Testis (tissue), 3 donors: ENCODE data around the gene ST3GAL5. TPM values are rescaled to one million over a fixed set of nuclear protein-coding genes. Genes with fewer than 3 reads are reported as not detected.

Experiments used
- DNase-seq: peaks from one replicate; pipeline ENCODE4 v3.0.0-alpha.2; 2019
- H3K27ac ChIP-seq, 2 donors: fragments of 200-600 bp; sonication (generic); one replicate each; pipeline ENCODE4 v1.5.1; 2019
- H3K27me3 ChIP-seq: fragments of 200-600 bp; sonication (generic); one replicate; pipeline ENCODE4 v1.5.1; 2019
- H3K36me3 ChIP-seq: fragments of 200-600 bp; sonication (generic); one replicate; pipeline ENCODE4 v1.5.1; 2017; ENCODE audit warnings: low read depth; ENCODE audit errors: missing control alignments
- H3K4me1 ChIP-seq: fragments of 200-600 bp; sonication (generic); one replicate; pipeline ENCODE4 v1.5.1; 2019
- H3K4me3 ChIP-seq, 2 donors: fragments of 200-600 bp; sonication (generic); one replicate each; pipeline ENCODE4 v1.5.1; 2017 to 2019
- H3K9me3 ChIP-seq: fragments of 200-600 bp; sonication (generic); one replicate; pipeline ENCODE4 v1.5.1; 2017
- POLR2A ChIP-seq: fragments of 450-650 bp; IDR thresholded peaks from one replicate; pipeline ENCODE4 v1.6.1; 2017; ENCODE audit warnings: antibody characterized with exemption, mild to moderate bottlenecking, moderate library complexity
- WGBS, 2 donors: methylation state at CpG; one replicate each; pipeline ENCODE4 v1.1.5; 2018; 5-methylcytosine and 5-hydroxymethylcytosine counted together
- intact Hi-C: fragments of 100-400 bp; cut with DNase I; formaldehyde crosslinking; loops from one replicate; pipeline ENCODE4 v1.15.1; 2023; ENCODE audit warnings: low total_unique reads
- polyA plus RNA-seq: library from polyadenylated mRNA; stranded (reverse); fragments of 350-450 nt; fragmentation: Illumina TruSeq; extraction: RNeasy Lipid Tissue Mini Kit (QIAGEN cat#74804); gene quantifications from one replicate; pipeline ENCODE4 v1.2.3, GENCODE V29; 2014; ENCODE audit warnings: low read depth, low replicate concordance; ENCODE audit not compliant: insufficient read depth
- total RNA-seq, 2 donors: library from RNA; depleted of rRNA; stranded (reverse); fragments of >200 nt; gene quantifications; one replicate each; pipeline ENCODE4 v1.2.3, GENCODE V29; 2016
- TF ChIP-seq, protein P1 (sequence below), 3 experiments: fragments of 450-650 bp in 2 of 3; fragments of 200-600 bp in 1 of 3; sonication (generic) in 1 of 3; IDR thresholded peaks; one replicate each; pipeline ENCODE4 v1.5.1; 2016 to 2019; ENCODE audit warnings: antibody characterized with exemption in 3 of 3, mild to moderate bottlenecking in 2 of 3, moderate library complexity in 1 of 3

ST3GAL5 gene
- total and polyA plus RNA-seq, 3 donors from 2014 or later = 38.3 to 60.0 (median 48.2) TPM

- H3K9me3 ChIP-seq = no peaks in the 10 kb centered on the region
- no peak for DNase-seq
- no peaks in the 10 kb centered on the region for H3K36me3 ChIP-seq
- no peak overlapping the region for H3K4me3 ChIP-seq
- intact Hi-C loops = no loop called here
- 63 to 70% methylated on average over 3 of the region's 3 CpGs for WGBS, 2 donors
- no peaks in the 10 kb centered on the region for H3K27me3 ChIP-seq
- H3K4me1 ChIP-seq = peaks cover 13% of the 10 kb centered on the region
- no peak overlapping the region for H3K27ac ChIP-seq
- TF ChIP-seq POLR2A = no peak
- TF ChIP-seq, protein P1, sequence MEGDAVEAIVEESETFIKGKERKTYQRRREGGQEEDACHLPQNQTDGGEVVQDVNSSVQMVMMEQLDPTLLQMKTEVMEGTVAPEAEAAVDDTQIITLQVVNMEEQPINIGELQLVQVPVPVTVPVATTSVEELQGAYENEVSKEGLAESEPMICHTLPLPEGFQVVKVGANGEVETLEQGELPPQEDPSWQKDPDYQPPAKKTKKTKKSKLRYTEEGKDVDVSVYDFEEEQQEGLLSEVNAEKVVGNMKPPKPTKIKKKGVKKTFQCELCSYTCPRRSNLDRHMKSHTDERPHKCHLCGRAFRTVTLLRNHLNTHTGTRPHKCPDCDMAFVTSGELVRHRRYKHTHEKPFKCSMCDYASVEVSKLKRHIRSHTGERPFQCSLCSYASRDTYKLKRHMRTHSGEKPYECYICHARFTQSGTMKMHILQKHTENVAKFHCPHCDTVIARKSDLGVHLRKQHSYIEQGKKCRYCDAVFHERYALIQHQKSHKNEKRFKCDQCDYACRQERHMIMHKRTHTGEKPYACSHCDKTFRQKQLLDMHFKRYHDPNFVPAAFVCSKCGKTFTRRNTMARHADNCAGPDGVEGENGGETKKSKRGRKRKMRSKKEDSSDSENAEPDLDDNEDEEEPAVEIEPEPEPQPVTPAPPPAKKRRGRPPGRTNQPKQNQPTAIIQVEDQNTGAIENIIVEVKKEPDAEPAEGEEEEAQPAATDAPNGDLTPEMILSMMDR (IDR thresholded peaks at IDR 0.05) = no peak
Measured at GRCh38 chr2:85917887-85918795, 29.4 kb upstream of the ST3GAL5 start.

DNA sequence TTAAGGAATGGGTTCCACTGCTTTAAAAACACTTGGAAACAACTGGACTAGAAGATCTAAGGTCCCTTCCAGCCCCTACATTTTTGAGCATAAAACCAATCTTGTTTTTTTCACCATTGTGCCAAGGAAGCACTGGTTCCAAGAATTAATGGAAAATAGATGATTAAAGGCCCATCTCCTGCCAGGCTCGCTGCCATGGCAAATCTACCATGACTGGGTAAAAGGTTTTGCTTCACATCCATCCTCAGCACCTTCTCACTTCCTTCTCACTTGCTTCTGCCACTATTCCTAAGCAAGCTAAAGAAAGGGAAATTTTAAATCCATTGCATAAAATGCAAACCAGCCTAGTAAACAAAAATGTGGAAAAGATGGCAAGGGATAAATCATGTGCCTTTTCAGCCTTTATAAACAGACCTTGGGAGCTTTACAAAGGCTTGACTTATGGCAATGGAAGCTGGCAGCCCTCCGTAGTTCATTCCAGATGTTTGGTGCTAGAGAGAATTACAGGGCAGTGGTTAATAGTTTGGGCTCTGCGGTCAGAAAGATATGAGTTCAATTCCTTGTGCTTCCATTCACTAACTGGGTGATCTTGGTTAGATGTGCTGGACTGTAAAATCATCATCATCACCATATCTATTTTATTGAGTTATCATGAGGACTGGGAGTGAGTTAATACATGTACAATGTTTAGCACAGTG lies 27.0 kb upstream of the ST3GAL5 start:
- H3K4me3 ChIP-seq = no peak overlapping the region
- no peaks in the 10 kb centered on the region for H3K9me3 ChIP-seq
- 88 to 91% methylated on average over 3 of the region's 3 CpGs for WGBS, 2 donors
- no peaks in the 10 kb centered on the region for H3K4me1 ChIP-seq
- intact Hi-C loops = no loop called here
- DNase-seq = no peak
- no peaks in the 10 kb centered on the region for H3K27me3 ChIP-seq
- TF ChIP-seq, protein P1 (IDR thresholded peaks at IDR 0.05) = no peak
- no peak for TF ChIP-seq POLR2A
- H3K36me3 ChIP-seq = no peaks in the 10 kb centered on the region
- H3K27ac ChIP-seq = no peak overlapping the region

GRCh38 chr2:85914922-85915321 lies 26.1 kb upstream of the ST3GAL5 start:
- H3K4me1 ChIP-seq = no peaks in the 10 kb centered on the region
- no peaks in the 10 kb centered on the region for H3K9me3 ChIP-seq
- H3K36me3 ChIP-seq = no peaks in the 10 kb centered on the region
- 48 to 78% methylated on average over 2 of the region's 2 CpGs for WGBS, 2 donors
- DNase-seq = no peak
- TF ChIP-seq, protein P1 (IDR thresholded peaks at IDR 0.05) = no peak
- TF ChIP-seq POLR2A = no peak
- H3K27me3 ChIP-seq = no peaks in the 10 kb centered on the region
- intact Hi-C loops = no loop called here
- H3K4me3 ChIP-seq = no peak overlapping the region
- H3K27ac ChIP-seq = no peak overlapping the region

GRCh38 chr2:85913884-85914881 lies 25.4 kb upstream of the ST3GAL5 start:
- H3K4me1 ChIP-seq = no peaks in the 10 kb centered on the region
- no peaks in the 10 kb centered on the region for H3K9me3 ChIP-seq
- no peak for DNase-seq
- no peaks in the 10 kb centered on the region for H3K36me3 ChIP-seq
- TF ChIP-seq, protein P1 (IDR thresholded peaks at IDR 0.05) = no peak
- no peak for TF ChIP-seq POLR2A
- intact Hi-C loops = no loop called here
- no peak overlapping the region for H3K27ac ChIP-seq
- H3K4me3 ChIP-seq = no peak overlapping the region
- no peaks in the 10 kb centered on the region for H3K27me3 ChIP-seq
- WGBS, 2 donors = 70 to 73% methylated on average over 4 of the region's 4 CpGs
